Fibroblast of the aortic adventitia (primary cell): ENCODE measurements around the gene TMTC2. TPM values are rescaled to one million over a fixed set of nuclear protein-coding genes. Genes with fewer than 3 reads are reported as not detected.

Experiments used
- DNase-seq: peaks from one replicate; pipeline ENCODE4 v3.0.0-alpha.2; 2010; ENCODE audit warnings: low read depth
- H3K4me3 ChIP-seq: 2 replicates; pipeline ENCODE4 v1.5.1; 2011; ENCODE audit warnings: low read depth, mild to moderate bottlenecking, control low read depth, low read length, moderate library complexity
- CTCF ChIP-seq: IDR thresholded peaks from 2 replicates; pipeline ENCODE4 v1.5.1; 2011; ENCODE audit warnings: mild to moderate bottlenecking, low read length, control low read depth, inconsistent platforms; ENCODE audit not compliant: insufficient read depth
- small RNA-seq: library from RNA; depleted of rRNA; stranded (forward); fragments of <200 nt; gene quantifications from one replicate; pipeline ENCODE3, GENCODE V24; 2012
- total RNA-seq: library from RNA; depleted of rRNA; stranded (reverse); fragments of >200 nt; gene quantifications from 2 replicates; pipeline ENCODE4 v1.2.3, GENCODE V29; 2012; ENCODE audit warnings: low replicate concordance

Gene TMTC2
- total RNA-seq, 1 donor: 21.1 TPM

DNA sequence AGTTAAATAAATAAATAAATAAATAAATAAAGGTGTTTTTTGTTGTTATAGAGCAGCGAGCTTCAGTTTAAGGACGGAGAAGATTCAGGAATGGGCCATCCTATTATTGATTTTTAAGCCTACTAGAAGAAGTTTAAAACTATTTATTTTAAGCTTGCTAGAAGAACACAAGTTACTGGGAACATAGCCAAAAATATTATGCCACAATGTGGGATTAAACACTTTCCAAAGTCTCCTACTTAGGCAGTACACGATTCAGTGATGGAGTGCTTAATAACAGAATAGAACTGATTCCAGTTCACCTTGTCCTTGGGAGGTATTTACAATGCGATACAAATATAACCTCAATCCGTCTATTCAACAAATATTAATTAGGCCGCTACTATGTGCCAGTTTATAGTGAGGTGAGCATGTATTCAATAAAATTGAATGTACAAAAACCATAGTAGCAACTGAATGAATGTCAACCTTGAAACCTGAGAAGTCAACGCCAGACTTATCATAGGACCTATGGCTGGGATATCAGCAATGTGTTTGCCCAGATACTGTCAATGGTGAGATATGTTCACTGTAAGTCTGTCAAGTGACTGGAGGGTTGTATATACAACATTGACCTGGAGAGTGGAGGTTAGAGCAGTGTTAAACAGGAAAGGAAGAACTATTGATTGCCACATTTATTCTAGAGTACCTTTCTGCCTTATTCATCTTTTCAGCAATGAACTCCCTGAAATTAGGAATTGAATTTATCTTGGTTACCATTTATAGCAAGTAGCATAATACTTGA, 486.4 kb downstream of the TMTC2 start:
- no peak for DNase-seq
- no peak for TF ChIP-seq CTCF
- no peak overlapping the region for H3K4me3 ChIP-seq

- no peak overlapping the region for H3K4me3 ChIP-seq
- DNase-seq: no peak
- no peak for TF ChIP-seq CTCF
Observed at GRCh38 chr12:83179999-83180398, 493.3 kb downstream of the TMTC2 start.

- no peak for TF ChIP-seq CTCF
- no peak for DNase-seq
- H3K4me3 ChIP-seq: no peak overlapping the region
Observed at GRCh38 chr12:83181074-83181473, 494.4 kb downstream of the TMTC2 start.

GRCh38 chr12:83183132-83183531, 496.4 kb downstream of the TMTC2 start:
- DNase-seq: no peak
- TF ChIP-seq CTCF: no peak
- no peak overlapping the region for H3K4me3 ChIP-seq

Small RNAs within 50 kb of the gene (small RNA-seq; reads per million reads assigned to genes)
- not detected for gene RNU6-977P
